GM19467 (cell line): ENCODE data around the gene STMND1.
"Not testable (repeated sequence)": the region's sequence is repeated elsewhere in the genome, so short reads cannot be mapped to it uniquely, and the experiment has no call there.

Experiments
- ATAC-seq: cut with Tn5 transposase; IDR thresholded peaks from one replicate; pipeline ENCODE4 v1.9.1; 2021; ENCODE audit warnings: mild to moderate bottlenecking, moderate library complexity; ENCODE audit not compliant: unreplicated experiment

Gene STMND1

GRCh38 chr6:17101422-17102257, at the start of gene STMND1:
TSS of gene STMND1 (plus strand) at chr6:17102050. CDS start at chr6:17102258, 208 bp downstream.
- no peak for ATAC-seq

GRCh38 chr6:17054647-17055046, 47.2 kb upstream of the STMND1 start:
- no peak for ATAC-seq

GRCh38 chr6:17057322-17057721, 44.5 kb upstream of the STMND1 start:
- no peak for ATAC-seq

- ATAC-seq: no peak
These were observed 43.3 kb upstream of the STMND1 start for GRCh38 chr6:17058550-17058949.

GRCh38 chr6:17059022-17059421, 42.8 kb upstream of the STMND1 start:
- no peak for ATAC-seq

GRCh38 chr6:17059850-17060249, 42.0 kb upstream of the STMND1 start:
- no peak for ATAC-seq

- ATAC-seq: no peak
These were observed 40.8 kb upstream of the STMND1 start for GRCh38 chr6:17061097-17061496.

GRCh38 chr6:17062871-17063440, 38.9 kb upstream of the STMND1 start:
- no peak for ATAC-seq

GRCh38 chr6:17064975-17065374, 36.9 kb upstream of the STMND1 start:
- no peak for ATAC-seq

GRCh38 chr6:17066610-17067009, 35.2 kb upstream of the STMND1 start:
- no peak for ATAC-seq

GRCh38 chr6:17068972-17069371, 32.9 kb upstream of the STMND1 start:
- ATAC-seq: not testable (repeated sequence)

GRCh38 chr6:17070400-17070799, 31.4 kb upstream of the STMND1 start:
- ATAC-seq: not testable (repeated sequence)

- ATAC-seq: not testable (repeated sequence)
These were observed 28.3 kb upstream of the STMND1 start for GRCh38 chr6:17073596-17073995.

- ATAC-seq: no peak
These were observed 20.6 kb upstream of the STMND1 start for GRCh38 chr6:17081273-17081672.

- ATAC-seq: no peak
These were observed 19.9 kb upstream of the STMND1 start for GRCh38 chr6:17081860-17082508.

- no peak for ATAC-seq
These were observed 18.5 kb upstream of the STMND1 start for GRCh38 chr6:17083397-17083796.

GRCh38 chr6:17086469-17086868, 15.4 kb upstream of the STMND1 start:
- ATAC-seq: peak; percentile 53

- ATAC-seq: no peak
These were observed 13.7 kb upstream of the STMND1 start for GRCh38 chr6:17088091-17088611.

GRCh38 chr6:17091122-17091521, 10.7 kb upstream of the STMND1 start:
- ATAC-seq: no peak

GRCh38 chr6:17093686-17094085, 8.2 kb upstream of the STMND1 start:
- ATAC-seq: no peak

- ATAC-seq: no peak
These were observed 5.8 kb upstream of the STMND1 start for GRCh38 chr6:17096096-17096495.

GRCh38 chr6:17096652-17097051, 5.2 kb upstream of the STMND1 start:
- ATAC-seq: no peak
